HG02678 (cell line): ENCODE results near the gene CDC45.
A peak's percentile ranks its signal among the peaks of the same experiment; 100 is the strongest.

Source experiments
- ATAC-seq: cut with Tn5 transposase; IDR thresholded peaks from one replicate; pipeline ENCODE4 v1.9.1; 2021; ENCODE audit warnings: mild to moderate bottlenecking, moderate library complexity; ENCODE audit not compliant: unreplicated experiment

Gene CDC45

DNA sequence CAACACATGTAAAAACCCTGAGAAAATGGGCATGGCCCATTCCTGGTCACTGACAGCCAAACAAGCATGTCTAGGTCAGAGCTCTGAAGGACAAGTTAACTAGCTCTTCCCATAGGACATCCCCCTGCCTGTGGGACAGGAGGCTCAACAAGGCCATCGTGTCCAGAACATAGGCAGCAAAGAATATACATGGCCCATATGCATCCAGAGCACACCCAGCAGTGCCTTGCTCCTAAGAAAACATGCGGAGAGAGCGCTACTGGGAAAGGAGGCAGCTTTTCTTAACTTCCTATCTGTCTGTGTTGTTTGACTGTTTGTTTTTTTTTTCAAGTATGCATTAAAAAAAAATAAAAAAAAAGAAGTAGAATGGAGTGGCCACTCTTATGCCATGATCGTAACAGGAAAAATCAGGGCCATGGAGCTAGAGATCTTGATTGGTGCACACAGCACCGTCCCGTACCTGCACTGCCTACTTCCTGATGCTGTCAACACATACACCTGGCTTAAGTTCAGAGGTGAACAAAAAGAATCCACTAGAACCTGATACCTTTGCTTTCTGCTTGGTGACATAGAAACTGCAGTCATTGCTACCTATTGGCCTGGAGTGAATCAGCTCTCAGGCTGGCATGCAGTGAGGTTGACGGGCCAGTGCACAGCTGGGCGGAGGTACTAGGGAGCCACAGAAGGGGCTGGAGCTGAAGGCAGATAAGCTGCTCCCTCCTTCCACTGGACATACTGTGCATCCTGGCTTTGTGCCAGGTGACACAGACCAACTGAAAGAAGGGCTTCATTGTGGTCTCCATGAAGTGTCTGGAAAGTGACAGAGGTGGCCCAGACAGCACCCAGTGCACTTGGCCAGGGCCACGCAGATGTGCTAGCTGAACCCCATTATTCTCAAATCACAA, 12.6 kb upstream of the CDC45 start:
- ATAC-seq, result no peak

- ATAC-seq, result no peak
Observed at GRCh38 chr22:19467912-19468311, 11.8 kb upstream of the CDC45 start.

DNA sequence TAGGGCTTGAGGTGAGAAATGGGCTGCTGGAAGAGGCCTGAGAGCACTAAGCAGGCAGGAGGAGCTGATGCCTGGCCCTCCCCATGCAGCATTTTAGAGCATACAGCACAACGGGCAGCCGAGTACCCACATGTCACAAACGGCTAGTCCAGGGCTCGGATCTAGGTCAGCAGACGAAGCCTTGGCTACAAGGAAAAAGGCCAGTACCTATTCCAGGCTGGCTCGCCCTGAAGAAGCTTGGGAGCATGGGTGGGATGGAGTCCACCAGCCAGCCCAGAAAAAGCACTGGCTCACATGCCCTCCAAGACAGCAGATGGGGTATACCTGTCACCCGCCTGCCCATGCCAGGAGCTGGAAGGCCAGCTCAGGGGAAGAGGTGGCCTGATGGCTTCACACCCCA, 10.3 kb upstream of the CDC45 start:
- ATAC-seq, result no peak

DNA sequence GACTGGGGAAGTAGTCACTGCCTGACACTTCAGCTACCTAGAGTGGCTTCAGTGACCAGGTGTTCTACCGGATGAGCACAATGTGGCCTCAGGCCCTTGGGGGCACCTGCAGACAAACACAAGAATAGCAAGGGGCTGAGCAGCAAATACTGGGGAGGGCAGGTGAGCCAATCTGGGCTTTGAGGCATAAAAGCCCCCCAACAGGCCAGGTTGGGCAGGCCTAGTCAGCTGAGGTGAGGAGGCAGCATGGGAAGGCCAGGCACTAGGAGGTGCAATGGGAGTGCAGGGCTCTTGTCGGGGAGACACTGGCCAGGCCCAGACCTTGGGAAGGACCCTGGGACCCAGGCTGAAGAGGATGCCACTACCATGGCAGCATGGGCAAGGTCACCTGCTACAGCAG, 9.7 kb upstream of the CDC45 start:
- ATAC-seq, result no peak

- no peak for ATAC-seq
Observed at GRCh38 chr22:19471572-19471971, 8.1 kb upstream of the CDC45 start.

GRCh38 chr22:19472233-19472632, 7.5 kb upstream of the CDC45 start:
- ATAC-seq, result no peak

GRCh38 chr22:19473578-19473977, 6.1 kb upstream of the CDC45 start:
- ATAC-seq, result no peak

DNA sequence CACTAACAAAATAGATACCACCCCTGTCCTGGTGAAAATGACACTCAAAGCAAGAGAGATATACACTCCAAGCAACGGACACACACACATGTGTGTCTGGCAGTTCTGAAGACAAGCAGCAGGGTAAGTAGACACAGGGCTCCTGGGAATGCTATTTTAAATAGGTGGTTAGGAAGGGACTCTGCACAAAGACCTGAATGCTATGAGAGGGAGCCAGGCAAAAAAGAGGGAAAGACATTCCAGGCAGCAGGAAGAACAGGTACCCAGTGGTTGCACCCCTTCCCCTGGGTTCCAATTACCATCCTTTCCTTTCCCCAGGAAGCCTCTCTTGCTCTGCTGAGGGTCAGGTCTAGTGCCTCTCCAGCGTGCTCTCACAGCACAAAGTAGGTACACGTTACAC, 3.7 kb upstream of the CDC45 start:
- no peak for ATAC-seq

DNA sequence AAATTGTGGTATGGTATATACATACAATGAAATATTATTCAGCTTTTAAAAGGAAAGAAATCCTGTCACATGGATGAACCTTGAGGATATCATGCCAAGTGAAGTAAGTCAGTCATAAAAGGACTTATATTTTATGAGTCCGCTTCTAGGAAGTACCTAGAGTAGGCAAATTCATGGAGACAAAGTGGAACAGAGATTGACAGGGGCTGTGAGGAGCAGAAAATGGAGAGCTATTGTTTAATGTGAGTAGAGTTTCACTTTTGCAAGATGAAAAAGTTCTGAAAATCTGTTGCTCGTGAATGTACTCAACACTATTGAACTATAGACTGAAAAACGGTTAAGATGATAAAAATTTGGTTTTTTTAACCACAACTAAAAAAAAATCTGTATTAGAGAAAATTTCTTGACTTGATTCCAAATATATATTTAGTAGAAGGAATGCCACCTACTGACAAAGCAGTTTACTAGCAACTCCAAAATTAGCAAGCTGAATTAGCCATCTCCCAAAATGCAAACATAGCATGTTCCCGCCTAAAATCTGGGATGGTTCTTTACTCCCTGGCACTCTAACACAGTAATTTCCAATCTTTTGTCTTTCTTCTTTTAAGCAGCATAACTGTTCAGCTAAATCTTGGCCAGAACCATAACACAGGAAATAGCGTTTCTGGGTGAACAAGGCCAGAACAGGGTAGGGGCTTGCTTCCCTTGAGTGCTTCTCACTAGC, 2.2 kb upstream of the CDC45 start:
- ATAC-seq, result no peak

GRCh38 chr22:19478045-19478900, 1.4 kb upstream of the CDC45 start:
- ATAC-seq, result no peak

DNA sequence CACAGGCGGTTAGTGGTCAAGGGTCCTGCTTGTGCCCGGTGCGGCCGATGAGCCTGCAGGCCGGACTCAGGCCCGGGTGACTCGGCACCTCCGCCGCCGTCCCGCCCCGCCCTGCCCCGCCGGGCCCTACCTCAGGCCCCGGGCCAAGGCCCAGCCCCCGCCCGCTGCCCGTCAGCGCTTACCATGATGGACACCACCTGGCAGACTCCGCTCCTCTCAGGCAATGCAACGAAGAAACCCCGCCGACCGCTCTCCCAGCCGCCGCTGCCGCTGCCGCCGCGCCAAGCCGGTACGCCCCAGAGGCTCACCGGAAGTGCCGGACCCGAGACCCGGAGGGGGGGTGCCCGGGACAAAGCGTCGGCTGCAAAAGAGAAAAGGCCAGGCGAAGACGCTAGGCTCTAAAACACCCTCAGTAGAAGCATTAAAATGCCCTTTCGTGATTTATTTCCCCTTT, 792 bp upstream of the CDC45 start, which contains the start of gene UFD1:
Gene UFD1, minus strand, starts transcription at position 293 of the 454 bp plus-strand sequence. Its CDS starts 108 bp downstream, at position 185.
- ATAC-seq, result peak; percentile 44

DNA sequence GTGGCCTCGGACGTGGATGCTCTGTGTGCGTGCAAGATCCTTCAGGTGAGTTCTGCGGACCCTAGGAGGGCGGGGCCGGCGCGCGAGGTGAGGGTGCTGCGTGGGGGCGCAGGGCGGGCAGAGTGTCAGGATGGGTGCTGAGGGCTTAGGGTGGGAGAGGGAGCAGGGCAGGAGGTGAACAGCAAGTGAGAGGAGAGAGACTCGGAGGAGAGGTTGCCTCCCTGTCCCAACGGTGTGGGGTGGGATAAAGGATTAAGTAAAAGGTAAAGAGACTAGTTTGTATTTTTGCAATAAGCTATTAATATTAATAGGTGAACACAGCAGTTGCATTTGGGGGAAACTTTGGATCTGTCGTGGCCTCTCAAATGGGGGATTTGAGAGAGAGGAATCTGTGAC, 451 bp downstream of the CDC45 start:
- no peak for ATAC-seq

DNA sequence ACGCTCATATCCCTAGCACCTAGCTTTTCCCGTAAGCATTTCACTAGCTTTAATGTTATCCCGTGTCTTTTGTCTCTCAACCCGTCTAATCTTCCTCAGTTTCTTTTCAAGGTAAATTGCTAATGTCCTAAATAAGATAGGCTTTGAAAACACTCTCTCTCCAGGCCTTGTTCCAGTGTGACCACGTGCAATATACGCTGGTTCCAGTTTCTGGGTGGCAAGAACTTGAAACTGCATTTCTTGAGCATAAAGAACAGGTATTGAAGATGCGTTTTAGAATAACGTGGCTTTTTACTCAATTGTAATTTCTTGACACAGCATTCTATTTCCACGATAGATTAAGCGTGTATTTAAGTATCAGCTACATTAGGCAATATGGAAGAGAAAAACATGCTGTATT, 1.1 kb downstream of the CDC45 start:
- no peak for ATAC-seq

GRCh38 chr22:19482297-19482696, 2.6 kb downstream of the CDC45 start:
- no peak for ATAC-seq

DNA sequence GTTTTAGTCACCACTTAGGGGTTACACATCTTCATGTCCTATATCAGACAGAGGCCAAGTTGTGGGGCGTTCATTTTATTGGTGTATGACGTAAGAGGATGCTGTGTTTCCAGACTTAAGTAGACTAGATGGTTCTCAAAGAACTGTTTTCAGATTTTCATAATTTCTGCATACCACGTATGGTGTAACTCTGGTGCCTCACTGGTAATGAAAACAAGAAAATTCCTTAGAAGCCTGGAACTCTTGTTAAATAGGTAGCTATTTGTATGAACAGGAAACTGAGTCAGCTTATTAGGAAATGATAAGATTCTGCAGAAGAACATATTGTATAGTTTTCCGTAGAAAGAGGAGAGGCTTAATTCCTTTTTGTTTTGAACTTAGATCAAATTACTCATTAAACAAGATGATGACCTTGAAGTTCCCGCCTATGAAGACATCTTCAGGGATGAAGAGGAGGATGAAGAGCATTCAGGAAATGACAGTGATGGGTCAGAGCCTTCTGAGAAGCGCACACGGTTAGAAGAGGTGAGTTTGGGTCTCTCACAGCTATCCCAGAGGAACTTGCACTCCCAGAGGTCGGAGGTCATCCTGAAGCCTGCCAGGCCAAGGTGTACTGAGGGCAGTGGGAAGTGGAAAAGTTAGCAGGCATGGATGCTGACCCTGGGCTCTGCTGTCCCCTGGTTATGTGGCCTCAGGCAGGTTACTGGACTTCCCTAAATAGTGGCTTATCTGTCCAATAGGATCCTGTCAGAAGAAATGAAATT, 3.9 kb downstream of the CDC45 start:
- no peak for ATAC-seq

- no peak for ATAC-seq
Observed at GRCh38 chr22:19488285-19488684, 8.6 kb downstream of the CDC45 start.

DNA sequence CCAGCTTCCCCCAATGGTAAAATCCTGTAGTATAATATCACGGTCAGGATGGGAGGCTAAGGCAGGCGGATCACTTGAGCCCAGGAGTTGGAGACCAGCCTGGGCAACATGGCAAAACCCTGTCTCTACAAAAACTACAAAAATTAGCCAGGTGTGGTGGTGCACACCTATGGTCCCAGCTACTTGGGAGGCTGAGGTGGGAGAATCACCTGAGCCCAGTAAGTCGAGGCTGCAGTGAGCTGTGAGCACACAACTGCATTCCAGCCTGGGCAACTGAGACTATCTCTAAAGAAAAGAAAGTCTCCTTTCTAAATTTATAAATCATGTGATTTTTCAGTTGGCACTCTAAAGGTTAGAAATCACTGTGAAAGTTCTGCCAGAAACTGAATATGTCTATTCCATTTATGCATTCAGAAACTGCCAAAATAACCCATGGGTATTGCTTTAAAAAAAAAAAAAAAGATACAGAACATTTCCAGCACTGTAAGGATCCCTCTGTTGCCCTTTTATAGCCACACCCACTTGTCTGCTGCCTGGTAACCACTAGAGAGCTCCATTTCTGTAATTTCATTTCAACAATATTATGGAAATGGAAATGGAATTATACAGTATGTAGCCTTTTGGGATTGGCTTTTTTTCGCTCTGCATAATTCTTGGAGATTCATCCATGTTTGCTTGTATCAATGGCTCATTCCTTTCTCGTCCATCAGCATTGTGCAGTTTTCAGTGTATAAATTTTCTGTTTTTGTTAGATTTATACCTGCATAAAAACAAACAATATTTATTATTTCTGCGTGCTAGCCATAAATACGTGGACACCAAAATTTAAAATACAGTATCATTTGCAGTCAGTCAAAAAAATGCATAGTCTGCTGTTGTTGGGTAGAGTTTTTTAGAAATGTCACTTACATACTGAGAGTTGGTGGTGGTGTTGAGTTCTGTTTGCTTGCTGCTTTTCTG, 9.4 kb downstream of the CDC45 start:
- no peak for ATAC-seq

DNA sequence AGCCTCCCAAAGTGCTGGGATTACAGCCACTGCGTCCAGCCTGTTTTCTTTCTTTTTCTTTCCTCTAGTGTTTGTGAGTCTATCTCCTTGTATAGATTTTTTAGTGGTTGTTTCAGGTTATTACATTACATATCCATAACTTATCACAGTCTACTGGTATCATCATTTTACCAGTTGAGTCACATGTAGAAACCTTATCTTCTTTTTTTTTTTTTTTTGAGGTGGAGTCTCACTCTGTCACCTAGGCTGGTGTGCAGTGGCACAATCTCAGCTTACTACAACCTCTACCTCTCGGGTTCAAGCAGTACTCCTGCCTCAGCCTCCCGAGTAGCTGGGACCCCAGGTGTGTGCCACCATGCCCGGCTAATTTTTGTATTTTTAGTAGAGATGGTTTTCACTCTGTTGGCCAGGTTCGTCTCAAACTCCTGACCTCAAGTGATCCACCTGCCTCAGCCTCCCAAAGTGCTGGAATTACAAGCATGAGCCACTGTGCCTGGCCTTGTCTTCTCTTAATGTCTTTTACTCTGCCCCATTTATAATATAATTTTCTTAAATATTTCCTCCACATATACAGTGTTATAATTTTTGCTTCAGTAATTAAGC, 11.0 kb downstream of the CDC45 start:
- ATAC-seq, result no peak
